Endothelial cell of hepatic sinusoid (primary cell): ENCODE results near the gene NUP188.
"Not testable (repeated sequence)": the region's sequence is repeated elsewhere in the genome, so short reads cannot be mapped to it uniquely, and the experiment has no call there.

Source experiments
- in situ Hi-C: cut with HindIII; loops from 2 replicates; pipeline ENCODE4 v1.10.0; 2017; ENCODE audit warnings: low sequenced_read_pairs

NUP188 gene

GRCh38 chr9:129002992-129003391 lies 55.5 kb downstream of the NUP188 start:
- in situ Hi-C loops = no loop called here

GRCh38 chr9:129004173-129004572 lies 56.7 kb downstream of the NUP188 start:
- in situ Hi-C loops = not testable (repeated sequence)

GRCh38 chr9:129005336-129005997 lies 58.0 kb downstream of the NUP188 start:
- in situ Hi-C loops = no loop called here

- in situ Hi-C loops = no loop called here
Observed at GRCh38 chr9:129006328-129007034, 59.0 kb downstream of the NUP188 start.

GRCh38 chr9:129007035-129007765 lies 59.7 kb downstream of the NUP188 start:
- in situ Hi-C loops = no loop called here

- in situ Hi-C loops = no loop called here
Observed at GRCh38 chr9:129007766-129008468, 60.4 kb downstream of the NUP188 start.

GRCh38 chr9:129008469-129008965 lies 61.0 kb downstream of the NUP188 start:
- in situ Hi-C loops = no loop called here

GRCh38 chr9:129008986-129009583 lies 61.6 kb downstream of the NUP188 start:
- in situ Hi-C loops = no loop called here

GRCh38 chr9:129009584-129010141 lies 62.2 kb downstream of the NUP188 start:
- in situ Hi-C loops = no loop called here

- in situ Hi-C loops = no loop called here
Observed at GRCh38 chr9:129010267-129010975, 62.9 kb downstream of the NUP188 start.

- in situ Hi-C loops = no loop called here
Observed at GRCh38 chr9:129011170-129011569, 63.7 kb downstream of the NUP188 start.

GRCh38 chr9:129011761-129012181 lies 64.3 kb downstream of the NUP188 start:
- in situ Hi-C loops = no loop called here

GRCh38 chr9:129012343-129012742 lies 64.8 kb downstream of the NUP188 start:
- in situ Hi-C loops = no loop called here

GRCh38 chr9:129012893-129013448 lies 65.5 kb downstream of the NUP188 start:
- in situ Hi-C loops = no loop called here

- in situ Hi-C loops = no loop called here
Observed at GRCh38 chr9:129013674-129014073, 66.2 kb downstream of the NUP188 start.

- in situ Hi-C loops = no loop called here
Observed at GRCh38 chr9:129014124-129014523, 66.6 kb downstream of the NUP188 start.

GRCh38 chr9:129014608-129015007 lies 67.1 kb downstream of the NUP188 start:
- in situ Hi-C loops = no loop called here

GRCh38 chr9:129021091-129021490 lies 73.6 kb downstream of the NUP188 start:
- in situ Hi-C loops = no loop called here

GRCh38 chr9:129022037-129022436 lies 74.5 kb downstream of the NUP188 start:
- in situ Hi-C loops = no loop called here
